Stomach (tissue), 4 donors: ENCODE data around the gene TINAG.

ENCODE experiments used
- POLR2AphosphoS5 ChIP-seq, 3 donors: sonication (generic); formaldehyde crosslinking; IDR thresholded peaks; one replicate each; pipeline ENCODE4 v1.6.1; 2016; ENCODE audit warnings: antibody characterized with exemption in 3 of 3
- TF ChIP-seq, protein P1 (sequence below), 7 experiments: fragments of 450-650 bp in 4 of 7; fragments of 200-600 bp in 3 of 7; sonication (generic) in 3 of 7; IDR thresholded peaks; one replicate each; pipeline ENCODE4 v1.5.1; 2016 to 2019; ENCODE audit warnings: antibody characterized with exemption in 7 of 7, control low read depth in 2 of 7, mild to moderate bottlenecking in 1 of 7

DNA sequence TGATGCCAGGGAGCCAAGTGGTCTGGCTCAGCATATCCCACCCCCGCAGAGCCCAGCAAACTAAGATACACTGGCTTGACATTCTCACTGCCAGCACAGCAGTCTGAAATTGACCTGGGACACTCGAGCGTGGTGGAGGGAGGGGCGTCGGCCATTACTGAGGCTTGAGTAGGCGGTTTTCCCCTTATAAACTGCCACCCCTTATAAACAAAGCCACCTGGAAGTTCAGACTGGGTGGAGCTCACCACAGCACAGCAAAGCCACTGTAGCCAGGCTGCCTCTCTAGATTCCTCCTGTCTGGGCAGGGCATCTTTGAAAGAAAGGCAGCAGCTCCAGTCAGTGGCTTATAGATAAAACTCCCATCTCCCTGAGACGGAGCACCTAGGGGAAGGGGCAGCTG is 19.4 kb downstream of the TINAG start:
- TF ChIP-seq, protein P1, sequence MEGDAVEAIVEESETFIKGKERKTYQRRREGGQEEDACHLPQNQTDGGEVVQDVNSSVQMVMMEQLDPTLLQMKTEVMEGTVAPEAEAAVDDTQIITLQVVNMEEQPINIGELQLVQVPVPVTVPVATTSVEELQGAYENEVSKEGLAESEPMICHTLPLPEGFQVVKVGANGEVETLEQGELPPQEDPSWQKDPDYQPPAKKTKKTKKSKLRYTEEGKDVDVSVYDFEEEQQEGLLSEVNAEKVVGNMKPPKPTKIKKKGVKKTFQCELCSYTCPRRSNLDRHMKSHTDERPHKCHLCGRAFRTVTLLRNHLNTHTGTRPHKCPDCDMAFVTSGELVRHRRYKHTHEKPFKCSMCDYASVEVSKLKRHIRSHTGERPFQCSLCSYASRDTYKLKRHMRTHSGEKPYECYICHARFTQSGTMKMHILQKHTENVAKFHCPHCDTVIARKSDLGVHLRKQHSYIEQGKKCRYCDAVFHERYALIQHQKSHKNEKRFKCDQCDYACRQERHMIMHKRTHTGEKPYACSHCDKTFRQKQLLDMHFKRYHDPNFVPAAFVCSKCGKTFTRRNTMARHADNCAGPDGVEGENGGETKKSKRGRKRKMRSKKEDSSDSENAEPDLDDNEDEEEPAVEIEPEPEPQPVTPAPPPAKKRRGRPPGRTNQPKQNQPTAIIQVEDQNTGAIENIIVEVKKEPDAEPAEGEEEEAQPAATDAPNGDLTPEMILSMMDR (IDR thresholded peaks at IDR 0.05) = no peak
- no peak for TF ChIP-seq POLR2AphosphoS5 (IDR thresholded peaks at IDR 0.05)
